Fibroblast of villous mesenchyme (primary cell): ENCODE measurements around the gene SAV1. TPM values are rescaled to one million over a fixed set of nuclear protein-coding genes. Genes with fewer than 3 reads are reported as not detected.

Experiments used
- DNase-seq: peaks from one replicate; pipeline ENCODE4 v3.0.0-alpha.2; 2010; ENCODE audit warnings: low read depth
- H3K4me3 ChIP-seq: 2 replicates; pipeline ENCODE4 v1.5.1; 2011; ENCODE audit warnings: low read depth, mild to moderate bottlenecking, low read length
- total RNA-seq: library from RNA; depleted of rRNA; stranded (reverse); fragments of >200 nt; gene quantifications from 2 replicates; pipeline ENCODE4 v1.2.3, GENCODE V29; 2012
- TF ChIP-seq, protein P1 (sequence below): IDR thresholded peaks from 2 replicates; pipeline ENCODE4 v1.5.1; 2012; ENCODE audit warnings: low read depth, mild to moderate bottlenecking, low read length; ENCODE audit not compliant: insufficient read depth

Gene SAV1
- total RNA-seq, 1 donor = 53.5 TPM

DNA sequence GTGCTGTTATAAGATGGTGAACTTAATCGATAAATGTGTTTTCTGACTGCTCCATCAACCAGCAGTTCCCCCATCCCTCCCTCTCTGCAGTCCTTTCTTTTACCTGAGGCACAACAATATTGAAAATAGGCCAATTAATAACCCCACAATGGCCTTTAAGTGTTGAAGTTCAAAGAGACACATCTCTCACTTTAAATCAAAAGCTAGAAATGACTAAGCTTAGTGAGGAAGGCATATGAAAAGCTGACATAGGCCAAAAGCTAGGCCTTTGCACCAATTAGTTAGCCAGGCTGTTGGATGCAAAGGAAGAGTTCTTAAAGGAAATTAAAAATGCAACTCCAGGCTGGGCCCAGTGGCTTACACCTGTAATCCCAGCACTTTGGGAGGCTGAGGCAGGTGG, 43.7 kb downstream of the SAV1 start:
- TF ChIP-seq, protein P1, sequence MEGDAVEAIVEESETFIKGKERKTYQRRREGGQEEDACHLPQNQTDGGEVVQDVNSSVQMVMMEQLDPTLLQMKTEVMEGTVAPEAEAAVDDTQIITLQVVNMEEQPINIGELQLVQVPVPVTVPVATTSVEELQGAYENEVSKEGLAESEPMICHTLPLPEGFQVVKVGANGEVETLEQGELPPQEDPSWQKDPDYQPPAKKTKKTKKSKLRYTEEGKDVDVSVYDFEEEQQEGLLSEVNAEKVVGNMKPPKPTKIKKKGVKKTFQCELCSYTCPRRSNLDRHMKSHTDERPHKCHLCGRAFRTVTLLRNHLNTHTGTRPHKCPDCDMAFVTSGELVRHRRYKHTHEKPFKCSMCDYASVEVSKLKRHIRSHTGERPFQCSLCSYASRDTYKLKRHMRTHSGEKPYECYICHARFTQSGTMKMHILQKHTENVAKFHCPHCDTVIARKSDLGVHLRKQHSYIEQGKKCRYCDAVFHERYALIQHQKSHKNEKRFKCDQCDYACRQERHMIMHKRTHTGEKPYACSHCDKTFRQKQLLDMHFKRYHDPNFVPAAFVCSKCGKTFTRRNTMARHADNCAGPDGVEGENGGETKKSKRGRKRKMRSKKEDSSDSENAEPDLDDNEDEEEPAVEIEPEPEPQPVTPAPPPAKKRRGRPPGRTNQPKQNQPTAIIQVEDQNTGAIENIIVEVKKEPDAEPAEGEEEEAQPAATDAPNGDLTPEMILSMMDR = no peak
- DNase-seq = no peak
- H3K4me3 ChIP-seq = no peak overlapping the region

DNA sequence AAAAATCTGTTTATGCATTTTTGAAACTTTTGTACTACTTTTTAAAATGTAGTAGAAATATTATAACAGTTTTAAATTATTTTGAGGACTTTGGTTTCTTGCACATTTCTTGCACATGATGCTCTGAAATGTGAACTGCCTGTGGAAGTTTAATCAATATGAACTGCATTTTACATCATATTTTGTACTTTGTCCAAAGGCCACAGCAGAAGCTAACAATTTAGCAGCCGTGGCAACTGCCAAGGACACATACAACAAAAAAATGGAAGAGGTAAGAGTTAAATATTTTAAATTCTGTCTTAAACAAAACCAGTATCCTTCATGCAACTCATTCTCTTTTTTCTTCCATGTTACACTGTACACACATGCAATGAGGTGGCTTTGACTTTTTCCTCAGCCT, 45.1 kb downstream of the SAV1 start:
- DNase-seq = no peak
- TF ChIP-seq, protein P1 = no peak
- H3K4me3 ChIP-seq = no peak overlapping the region

DNA sequence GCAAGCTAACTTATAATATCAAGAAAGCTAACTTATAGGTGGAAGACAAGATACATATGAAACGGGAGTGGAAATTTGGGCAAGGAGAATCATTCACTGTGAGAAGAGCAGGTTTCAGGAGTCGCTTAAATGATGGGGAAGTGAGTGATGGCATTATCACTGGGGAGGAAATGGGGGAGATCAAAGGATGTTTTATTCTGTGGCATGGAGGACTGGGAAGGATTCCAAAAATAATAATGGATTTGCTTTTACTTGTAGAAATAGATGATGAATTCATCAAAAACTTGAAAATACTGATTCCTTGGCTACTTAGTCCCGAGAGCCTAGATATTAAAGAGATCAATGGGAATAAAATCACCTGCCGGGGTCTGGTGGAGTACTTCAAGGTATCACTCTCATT, 47.8 kb downstream of the SAV1 start:
- TF ChIP-seq, protein P1 = no peak

DNA sequence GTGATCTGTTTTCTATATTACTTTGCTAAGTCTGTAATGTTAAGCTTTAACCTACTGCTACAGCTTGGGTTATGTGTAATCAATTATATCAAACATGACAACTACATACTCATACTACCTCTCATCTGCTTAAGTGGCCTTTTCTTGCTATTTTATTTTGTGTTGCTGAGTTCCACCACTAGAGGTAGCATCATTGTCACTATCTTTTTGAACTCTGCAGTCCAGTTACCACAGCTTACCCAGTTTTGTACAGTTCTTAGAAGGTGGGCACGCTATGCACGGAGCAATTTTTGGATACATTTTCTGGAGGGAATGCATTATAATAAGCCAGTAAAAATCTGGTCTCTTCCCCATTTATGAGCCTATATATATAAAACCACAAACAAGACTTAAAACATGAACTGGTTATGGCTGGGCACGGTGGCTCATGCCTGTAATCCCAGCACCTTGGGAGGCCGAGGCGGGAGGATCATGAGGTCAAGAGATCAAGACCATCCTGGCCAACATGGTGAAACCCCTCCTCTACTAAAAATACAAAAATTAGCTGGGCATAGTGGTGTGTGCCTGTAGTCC, 48.5 kb downstream of the SAV1 start:
- DNase-seq = peak; percentile 61
- TF ChIP-seq, protein P1 = peak; percentile 79
- no peak overlapping the region for H3K4me3 ChIP-seq

More for the DNA sequence above, 47.8 kb downstream of the SAV1 start:
- DNase-seq = no peak
- no peak overlapping the region for H3K4me3 ChIP-seq

DNA sequence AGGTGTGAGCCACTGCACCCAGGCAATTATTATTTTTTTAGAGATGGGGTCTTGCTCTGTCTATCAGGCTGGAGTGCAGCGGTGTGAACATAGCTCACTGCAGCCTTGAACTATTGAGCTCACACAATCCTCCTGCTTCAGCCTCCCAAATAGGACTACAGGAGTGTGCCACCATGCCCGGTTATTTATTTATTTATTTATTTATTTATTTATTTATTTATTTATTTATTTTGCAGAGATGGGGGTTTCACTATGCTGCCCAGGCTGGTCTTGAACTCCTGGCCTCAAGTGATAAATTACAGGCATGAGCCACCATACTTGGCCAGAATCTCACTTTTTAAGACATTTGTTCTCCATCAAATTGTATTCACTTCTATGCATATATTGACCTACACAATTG, 51.8 kb downstream of the SAV1 start:
- no peak for DNase-seq
- TF ChIP-seq, protein P1 = no peak

DNA sequence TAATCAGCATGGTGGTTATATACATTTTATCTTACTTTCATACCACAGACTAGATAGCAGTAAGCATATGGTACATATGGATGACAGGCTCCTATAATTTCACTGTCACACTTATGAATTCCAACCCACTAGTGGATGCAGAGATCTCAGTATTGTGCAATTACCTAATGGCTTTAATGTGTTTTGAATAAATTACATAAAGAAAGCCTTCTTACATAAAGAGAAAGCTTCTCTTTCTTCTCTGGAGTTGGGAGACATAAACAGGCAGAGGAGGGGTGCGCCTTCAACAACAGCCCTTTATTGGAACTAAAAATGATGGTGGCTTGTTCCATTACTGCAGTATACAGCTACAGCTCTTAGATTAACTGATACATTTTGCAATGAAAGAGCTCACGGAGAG, 52.6 kb downstream of the SAV1 start:
- TF ChIP-seq, protein P1 = no peak
- peak; percentile 12 for DNase-seq
- no peak overlapping the region for H3K4me3 ChIP-seq

More for the DNA sequence above, 51.8 kb downstream of the SAV1 start:
- H3K4me3 ChIP-seq = no peak overlapping the region

DNA sequence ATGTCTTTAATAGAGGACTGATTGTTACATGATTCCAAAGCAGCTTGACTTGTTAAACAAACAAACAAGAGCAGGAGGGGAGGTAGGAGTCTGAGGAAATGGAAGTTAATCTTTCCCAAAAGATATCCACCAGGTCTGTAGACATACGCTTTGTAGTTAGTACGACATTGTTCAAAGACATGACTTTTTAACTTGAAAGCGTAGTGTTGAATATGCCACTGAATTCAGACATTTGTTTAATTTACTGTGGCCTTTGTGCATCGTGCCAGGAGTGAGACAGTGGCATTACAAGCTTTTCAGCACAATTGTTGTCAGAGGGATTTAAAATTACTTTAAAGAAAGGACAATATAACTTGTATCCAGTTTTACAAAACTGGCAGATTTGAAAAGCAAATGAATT, 53.0 kb downstream of the SAV1 start:
- no peak for DNase-seq
- TF ChIP-seq, protein P1 = no peak
- H3K4me3 ChIP-seq = no peak overlapping the region
